Measurements from ENCODE around the gene CD63. TPM values are rescaled to one million over a fixed set of nuclear protein-coding genes. Genes with fewer than 3 reads are reported as not detected.

The CD63 gene
- total and polyA plus RNA-seq, 12 donors: 796 to 2,350 (median 1,526) TPM

DNA sequence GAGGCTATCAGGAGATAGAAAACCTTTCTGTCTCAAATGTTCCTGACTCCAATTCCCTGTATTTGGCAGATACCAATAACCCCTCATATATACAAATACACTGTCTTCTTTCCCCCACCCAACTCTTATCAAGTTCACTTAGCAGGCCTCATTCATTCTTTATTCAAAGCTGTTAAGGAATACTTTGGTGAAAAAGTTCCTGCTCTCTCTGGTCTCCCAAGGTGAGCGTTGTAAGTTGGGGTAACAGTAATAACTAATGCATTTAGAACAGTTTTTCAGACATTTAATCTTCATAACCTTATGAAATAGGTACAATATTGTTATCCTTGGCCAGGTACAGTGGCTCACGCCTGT, 10.2 kb upstream of the CD63 start:
- Histone ChIP-seq H3K36me3 (replicated peaks in 1 of 2) (no peaks in the 10 kb centered on the region), H3K9me3 (replicated peaks in 1 of 3) (no peaks in the 10 kb centered on the region), H3K4me1 (replicated peaks in 1 of 2) (peaks cover 12 to 17% of the 10 kb centered on the region in 2 donors), H3K4me3 (no peak overlapping the region), H3K27ac (no peak overlapping the region), H3K27me3 (no peaks in the 10 kb centered on the region)
- DNase-seq: no peak
- TF ChIP-seq, protein P1, sequence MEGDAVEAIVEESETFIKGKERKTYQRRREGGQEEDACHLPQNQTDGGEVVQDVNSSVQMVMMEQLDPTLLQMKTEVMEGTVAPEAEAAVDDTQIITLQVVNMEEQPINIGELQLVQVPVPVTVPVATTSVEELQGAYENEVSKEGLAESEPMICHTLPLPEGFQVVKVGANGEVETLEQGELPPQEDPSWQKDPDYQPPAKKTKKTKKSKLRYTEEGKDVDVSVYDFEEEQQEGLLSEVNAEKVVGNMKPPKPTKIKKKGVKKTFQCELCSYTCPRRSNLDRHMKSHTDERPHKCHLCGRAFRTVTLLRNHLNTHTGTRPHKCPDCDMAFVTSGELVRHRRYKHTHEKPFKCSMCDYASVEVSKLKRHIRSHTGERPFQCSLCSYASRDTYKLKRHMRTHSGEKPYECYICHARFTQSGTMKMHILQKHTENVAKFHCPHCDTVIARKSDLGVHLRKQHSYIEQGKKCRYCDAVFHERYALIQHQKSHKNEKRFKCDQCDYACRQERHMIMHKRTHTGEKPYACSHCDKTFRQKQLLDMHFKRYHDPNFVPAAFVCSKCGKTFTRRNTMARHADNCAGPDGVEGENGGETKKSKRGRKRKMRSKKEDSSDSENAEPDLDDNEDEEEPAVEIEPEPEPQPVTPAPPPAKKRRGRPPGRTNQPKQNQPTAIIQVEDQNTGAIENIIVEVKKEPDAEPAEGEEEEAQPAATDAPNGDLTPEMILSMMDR (IDR thresholded peaks at IDR 0.05): no peak
- TF ChIP-seq POLR2A (IDR thresholded peaks at IDR 0.05): no peak
- WGBS, 4 donors: 62 to 76% (median 68%) methylated on average over 2 of the region's 2 CpGs
- intact Hi-C loops (cut with DNase I): loop anchor here in 1 of 2 donors (5.0 kb wide), 1 partner anchor 198 kb away; no protein-coding TSS in a partner anchor

DNA sequence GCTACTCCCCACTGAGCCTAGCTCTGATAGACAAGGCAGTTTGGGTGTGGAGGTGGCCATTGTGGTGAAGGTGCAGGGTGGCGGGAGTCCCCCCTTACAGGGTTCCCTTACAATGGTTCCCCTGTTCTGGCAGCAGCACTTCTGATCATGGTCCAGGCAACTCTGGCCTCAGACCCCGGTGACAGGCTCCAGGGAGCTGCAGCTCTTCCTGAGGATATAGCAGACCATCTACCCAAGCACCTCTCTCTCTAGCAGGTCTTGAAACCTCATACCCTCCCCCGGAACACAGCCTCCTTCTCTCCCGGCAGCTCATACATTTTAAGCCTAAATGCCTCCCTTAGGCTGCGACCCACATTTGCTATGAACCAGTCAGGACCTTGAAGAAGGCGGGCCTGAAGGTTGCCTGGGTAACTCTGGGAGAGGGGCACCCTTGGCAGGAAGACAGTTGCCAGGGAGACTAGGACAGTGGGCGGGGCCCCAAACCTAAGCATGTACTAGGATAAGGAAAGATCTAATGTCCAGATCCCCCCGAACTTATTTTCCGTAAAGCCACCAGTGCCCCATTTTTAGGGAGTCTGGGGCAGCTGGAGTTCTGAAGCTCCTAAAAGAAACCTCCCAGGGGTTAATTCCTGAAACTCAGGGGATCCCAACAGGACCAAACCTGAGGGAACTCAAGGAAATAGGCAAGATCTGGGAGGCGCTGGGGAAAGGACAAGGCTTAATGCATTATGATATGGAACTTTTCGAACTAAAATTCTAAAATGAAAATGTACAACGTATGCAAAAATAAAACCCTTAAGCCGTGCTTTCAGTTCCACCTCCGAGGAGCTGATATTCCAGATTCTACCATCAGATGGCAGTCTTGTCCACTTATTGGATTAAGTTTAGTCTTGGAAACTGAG, 9.6 kb upstream of the CD63 start:
- Histone ChIP-seq H3K36me3 (replicated peaks in 1 of 2) (no peaks in the 10 kb centered on the region), H3K9me3 (replicated peaks in 1 of 3) (no peaks in the 10 kb centered on the region), H3K4me1 (replicated peaks in 1 of 2) (peaks cover 6 to 11% of the 10 kb centered on the region in 2 donors), H3K27me3 (no peaks in the 10 kb centered on the region), H3K4me3 (peak overlapping the region in 3 of 4 donors; percentile 19 to 71 (median 51)), H3K27ac (peak overlapping the region; percentile 36 to 81 (median 72))
- DNase-seq: peak; percentile 80 to 93 (median 86)
- intact Hi-C loops (cut with DNase I): loop anchor here in 1 of 2 donors (5.0 kb wide), 1 partner anchor 199 kb away; no protein-coding TSS in a partner anchor
- TF ChIP-seq, protein P1 (IDR thresholded peaks at IDR 0.05): peak; percentile 78 to 97 (median 95)
- TF ChIP-seq POLR2A (IDR thresholded peaks at IDR 0.05): no peak
- 1 to 3% (median 1%) methylated on average over 13 to 14 of the region's 14 CpGs for WGBS, 4 donors

DNA sequence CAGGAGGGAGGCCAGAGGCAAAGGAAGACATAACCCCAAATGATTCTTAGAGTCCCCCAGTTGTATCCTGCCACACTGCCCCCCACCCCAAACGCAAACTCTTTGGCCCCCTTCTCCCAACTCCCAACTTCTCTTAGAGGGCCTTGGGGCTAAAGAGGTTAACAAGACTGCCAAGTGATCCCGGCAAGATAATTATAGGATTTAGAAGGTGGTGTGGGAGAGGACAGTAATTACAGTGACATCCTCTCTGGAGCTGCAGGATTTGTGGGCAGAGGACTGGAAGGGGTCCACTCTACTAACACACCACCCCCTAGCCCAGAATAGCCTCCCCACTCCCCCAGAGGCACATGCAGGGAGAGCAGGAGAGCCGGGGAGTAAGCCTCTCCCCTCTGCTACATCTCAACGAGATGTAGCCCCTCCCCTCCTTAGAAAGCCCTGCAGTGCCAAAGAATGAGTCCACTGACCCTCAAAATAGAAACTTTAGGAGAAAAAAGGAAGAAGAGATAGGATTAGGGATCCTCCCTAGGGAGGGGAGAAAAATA, 8.8 kb upstream of the CD63 start:
- Histone ChIP-seq H3K36me3 (replicated peaks in 1 of 2) (no peaks in the 10 kb centered on the region), H3K27ac (peak overlapping the region in 4 of 5 donors; percentile 62 to 81 (median 72)), H3K4me3 (peak overlapping the region in 1 of 4 donors; percentile 71), H3K27me3 (no peaks in the 10 kb centered on the region), H3K9me3 (replicated peaks in 1 of 3) (no peaks in the 10 kb centered on the region), H3K4me1 (replicated peaks in 1 of 2) (peaks cover 6 to 11% of the 10 kb centered on the region in 2 donors)
- intact Hi-C loops (cut with DNase I): loop anchor here in 1 of 2 donors (5.0 kb wide), 1 partner anchor 200 kb away; no protein-coding TSS in a partner anchor
- TF ChIP-seq POLR2A (IDR thresholded peaks at IDR 0.05): no peak
- TF ChIP-seq, protein P1 (IDR thresholded peaks at IDR 0.05): no peak
- peak in 1 of 7 donors; percentile 47 for DNase-seq
- 7 to 16% (median 11%) methylated on average over 4 of the region's 4 CpGs for WGBS, 4 donors

Measured in adrenal gland (tissue), 12 donors.